ENCODE data around the gene TXLNB. TPM values are rescaled to one million over a fixed set of nuclear protein-coding genes. Genes with fewer than 3 reads are reported as not detected.

Gene TXLNB
- total and polyA plus RNA-seq, 2 of the 4 experiments (the other 2 are of a cell fraction), result under 0.01 to 0.05 TPM

GRCh38 chr6:139248911-139249310, 42.9 kb downstream of the TXLNB start:
- intact Hi-C loops (cut with micrococcal nuclease) (no loop called here), dilution Hi-C loops (cut with HindIII; ENCODE audit: low sequenced_read_pairs, unreplicated experiment) (no loop called here), in situ Hi-C loops (cut with MboI; ENCODE audit: low sequenced_read_pairs) (no loop called here)
- ATAC-seq (ENCODE audit: low read depth), result no peak
- no peak overlapping the region for H2BK120ac ChIP-seq (ENCODE audit: low read depth, low read length)
- H3K9me1 ChIP-seq (ENCODE audit: insufficient read depth, low read length), result no peaks in the 10 kb centered on the region
- H3K4me3 ChIP-seq (ENCODE audit: insufficient read depth, low read depth, low read length), result no peak overlapping the region
- no peaks in the 10 kb centered on the region for H3K9me3 ChIP-seq (ENCODE audit: control insufficient read depth, insufficient read depth, low read length)
- H3K4ac ChIP-seq (ENCODE audit: low read depth, low read length), result no peak overlapping the region
- H4K20me1 ChIP-seq (ENCODE audit: insufficient read depth, low read length), result no peaks in the 10 kb centered on the region
- H3K27me3 ChIP-seq (ENCODE audit: control insufficient read depth, insufficient read depth, low read length), result peaks cover 4% of the 10 kb centered on the region
- H4K8ac ChIP-seq (ENCODE audit: low read depth in 2 of 2, low read length in 2 of 2), result no peak overlapping the region
- ChIA-PET CTCF (no interaction called here), POLR2A (ENCODE audit: unreplicated experiment) (no interaction called here)
- H4K91ac ChIP-seq (ENCODE audit: insufficient read depth, low read depth, low read length), result no peak overlapping the region
- no peak overlapping the region for H2AFZ ChIP-seq (replicated peaks; ENCODE audit: low read length, poor library complexity)
- H2AK5ac ChIP-seq (ENCODE audit: low read depth, low read length), result no peak overlapping the region
- no peak overlapping the region for H3K18ac ChIP-seq (ENCODE audit: low read depth, low read length)
- H3K4me2 ChIP-seq (ENCODE audit: low read depth, low read length), result no peak overlapping the region
- no TSS peak for BruUV-seq (replicated peaks)
- H2BK20ac ChIP-seq (ENCODE audit: low read depth, low read length), result no peak overlapping the region
- H3K79me1 ChIP-seq (ENCODE audit: low read depth in 1 of 2, low read length in 2 of 2), result no peaks in the 10 kb centered on the region
- 100% methylated on average over 3 of the region's 3 CpGs; no CpG with 5 or more reads in 1 of the 2 experiments for WGBS, 2 experiments (ENCODE audit: extremely low coverage in 2 of 2, insufficient read length in 1 of 2)
- no peak overlapping the region for H3K14ac ChIP-seq (replicated peaks; ENCODE audit: low read depth, low read length)
- DNase-seq, result no peak
- TF ChIP-seq RCOR1 (IDR thresholded peaks at IDR 0.05; ENCODE audit: insufficient replicate concordance, low read length) (no peak), POLR2A (IDR thresholded peaks at IDR 0.05; ENCODE audit: low read depth, low read length) (no peak), CHD1 (IDR thresholded peaks at IDR 0.05; ENCODE audit: low read depth, low read length) (no peak), RFX5 (IDR thresholded peaks at IDR 0.05; ENCODE audit: low read depth, low read length) (no peak), RAD21 (IDR thresholded peaks at IDR 0.05; ENCODE audit: low read length) (no peak), USF2 (IDR thresholded peaks at IDR 0.05; ENCODE audit: low read depth, low read length) (no peak), SMC3 (IDR thresholded peaks at IDR 0.05; ENCODE audit: low read depth, low read length) (no peak), ELK1 (IDR thresholded peaks at IDR 0.05; ENCODE audit: borderline replicate concordance, low read depth, low read length) (no peak), MAFK (IDR thresholded peaks at IDR 0.05; ENCODE audit: low read depth, low read length) (no peak), MAZ (IDR thresholded peaks at IDR 0.05; ENCODE audit: borderline replicate concordance, low read depth, low read length) (no peak), CEBPB (IDR thresholded peaks at IDR 0.05; ENCODE audit: low read depth, low read length) (no peak), BHLHE40 (IDR thresholded peaks at IDR 0.05; ENCODE audit: low read depth, low read length) (no peak), FOS (IDR thresholded peaks at IDR 0.05; ENCODE audit: low read depth, low read length) (no peak), MXI1 (IDR thresholded peaks at IDR 0.05; ENCODE audit: borderline replicate concordance, low read depth, low read length) (no peak), NFE2L2 (IDR thresholded peaks at IDR 0.05; ENCODE audit: low read depth, low read length) (no peak), CTCF (conservative IDR thresholded peaks at IDR 0.05; ENCODE audit: low read depth, low read length) (no peak)
- H4K5ac ChIP-seq (ENCODE audit: low read depth, low read length), result no peak overlapping the region
- peaks cover 2% of the 10 kb centered on the region; the same call in 1 of the 2 replicates for H3K4me1 ChIP-seq (ENCODE audit: control insufficient read depth, insufficient read depth, low read length)
- H3K9ac ChIP-seq (ENCODE audit: low read depth, low read length), result no peak overlapping the region
- no peak overlapping the region for H2BK15ac ChIP-seq (ENCODE audit: low read depth, low read length)
- H2AK9ac ChIP-seq (replicated peaks; ENCODE audit: low read depth, low read length, poor library complexity), result no peak overlapping the region
- H3K23ac ChIP-seq (ENCODE audit: low read depth, low read length), result no peak overlapping the region
- no peak overlapping the region for H2BK5ac ChIP-seq (ENCODE audit: low read depth, low read length, poor library complexity, severe bottlenecking)
- no peaks in the 10 kb centered on the region for H3K36me3 ChIP-seq (ENCODE audit: control insufficient read depth, insufficient read depth, low read length)
- H3K27ac ChIP-seq (ENCODE audit: insufficient read depth, low read length), result no peak overlapping the region
- no peak overlapping the region for H3K56ac ChIP-seq (ENCODE audit: extremely low read depth, insufficient read depth, low read length)
